Bronchial epithelial cell (primary cell): Measurements from ENCODE around the gene SARDH. TPM values are rescaled to one million over a fixed set of nuclear protein-coding genes. Genes with fewer than 3 reads are reported as not detected.

Experiments
- DNase-seq: peaks from one replicate; pipeline ENCODE4 v3.0.0-alpha.2; 2010; ENCODE audit warnings: low read depth
- FAIRE-seq: peaks from 2 replicates; lab custom pipeline; 2011; peaks lifted over from hg19 to GRCh38; lab: Jason Lieb, UNC
- H3K27me3 ChIP-seq: 2 replicates; pipeline ENCODE4 v1.5.1; 2011; ENCODE audit warnings: low read length; ENCODE audit not compliant: control insufficient read depth, insufficient read depth
- H3K36me3 ChIP-seq: 2 replicates; pipeline ENCODE4 v1.5.1; 2011; ENCODE audit warnings: low read length; ENCODE audit not compliant: control insufficient read depth, insufficient read depth
- H3K4me3 ChIP-seq: 2 replicates; pipeline ENCODE4 v1.5.1; 2011; ENCODE audit warnings: mild to moderate bottlenecking, low read depth, low read length, control low read depth
- CTCF ChIP-seq: IDR thresholded peaks from 2 replicates; pipeline ENCODE4 v1.5.1; 2011; ENCODE audit warnings: mild to moderate bottlenecking, moderate library complexity, low read length, control low read depth, inconsistent platforms; ENCODE audit not compliant: insufficient read depth, severe bottlenecking
- total RNA-seq: library from RNA; depleted of rRNA; stranded (reverse); fragments of >200 nt; gene quantifications from 2 replicates; pipeline ENCODE4 v1.2.1, GENCODE V29; 2014

SARDH gene
- total RNA-seq, 1 donor from 2014 or later = under 0.01 TPM

- FAIRE-seq = no peak
- Histone ChIP-seq H3K36me3 (no peaks in the 10 kb centered on the region), H3K27me3 (no peaks in the 10 kb centered on the region), H3K4me3 (no peak overlapping the region)
- TF ChIP-seq CTCF = no peak
- DNase-seq = no peak
Observed at GRCh38 chr9:133671371-133671770, 66.8 kb downstream of the SARDH start.

GRCh38 chr9:133670466-133670865 lies 67.7 kb downstream of the SARDH start:
- H3K36me3 ChIP-seq = no peaks in the 10 kb centered on the region
- no peak for FAIRE-seq
- no peak for TF ChIP-seq CTCF
- H3K27me3 ChIP-seq = no peaks in the 10 kb centered on the region
- no peak for DNase-seq
- no peak overlapping the region for H3K4me3 ChIP-seq

GRCh38 chr9:133669182-133669801 lies 68.9 kb downstream of the SARDH start:
- Histone ChIP-seq H3K4me3 (no peak overlapping the region), H3K27me3 (no peaks in the 10 kb centered on the region), H3K36me3 (no peaks in the 10 kb centered on the region)
- FAIRE-seq (no peak), DNase-seq (no peak)
- TF ChIP-seq CTCF = no peak

- Histone ChIP-seq H3K36me3 (no peaks in the 10 kb centered on the region), H3K4me3 (no peak overlapping the region), H3K27me3 (no peaks in the 10 kb centered on the region)
- no peak for TF ChIP-seq CTCF
- DNase-seq (no peak), FAIRE-seq (no peak)
Observed at GRCh38 chr9:133667759-133668450, 70.2 kb downstream of the SARDH start.

GRCh38 chr9:133666845-133667244 lies 71.3 kb downstream of the SARDH start:
- no peak overlapping the region for H3K4me3 ChIP-seq
- H3K27me3 ChIP-seq = no peaks in the 10 kb centered on the region
- no peak for FAIRE-seq
- DNase-seq = no peak
- H3K36me3 ChIP-seq = no peaks in the 10 kb centered on the region
- TF ChIP-seq CTCF = no peak
